HG03135 (cell line): Measurements from ENCODE around the gene RMI2.
"Not testable (repeated sequence)": the region's sequence is repeated elsewhere in the genome, so short reads cannot be mapped to it uniquely, and the experiment has no call there.

Experiments used
- ATAC-seq: cut with Tn5 transposase; IDR thresholded peaks from one replicate; pipeline ENCODE4 v1.9.1; 2021; ENCODE audit warnings: mild to moderate bottlenecking, moderate library complexity; ENCODE audit not compliant: unreplicated experiment

RMI2 gene

DNA sequence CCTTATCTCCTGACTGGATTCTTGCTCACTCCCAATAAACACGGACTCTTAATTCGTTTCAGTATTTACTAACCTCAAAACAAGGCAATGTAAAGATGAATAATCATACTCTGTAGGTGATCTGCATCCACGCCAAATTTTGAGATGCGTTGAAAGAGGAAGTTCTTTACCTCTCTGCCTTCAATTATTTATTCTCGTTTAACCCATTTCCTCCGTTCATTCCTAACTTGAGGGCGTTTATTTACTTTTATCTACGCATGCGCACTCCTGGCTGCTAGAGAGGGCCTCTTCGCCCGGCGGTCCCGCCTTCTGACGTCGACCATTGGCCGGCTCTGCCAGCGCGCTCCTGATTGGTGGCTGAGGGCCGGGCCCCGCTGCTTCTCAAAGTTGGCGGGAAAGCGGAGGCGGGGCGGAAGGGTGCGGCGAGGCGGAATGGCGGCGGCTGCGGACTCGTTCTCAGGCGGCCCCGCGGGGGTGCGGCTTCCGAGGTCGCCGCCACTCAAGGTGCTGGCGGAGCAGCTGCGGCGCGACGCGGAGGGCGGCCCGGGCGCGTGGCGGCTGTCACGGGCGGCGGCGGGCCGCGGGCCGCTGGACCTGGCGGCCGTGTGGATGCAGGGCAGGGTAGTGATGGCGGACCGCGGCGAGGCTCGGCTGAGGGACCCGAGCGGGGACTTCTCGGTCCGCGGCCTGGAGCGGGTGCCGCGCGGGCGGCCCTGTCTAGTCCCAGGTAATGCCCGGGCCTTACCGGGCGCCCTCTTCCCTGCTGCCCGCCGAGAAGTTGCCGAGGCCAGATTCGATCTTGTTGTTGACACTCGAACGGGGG lies at the start of gene RMI2:
TSS of gene RMI2 (plus strand) at position 420 of the 823 bp plus-strand sequence. CDS start at position 433, 13 bp downstream.
- peak; percentile 97 for ATAC-seq

DNA sequence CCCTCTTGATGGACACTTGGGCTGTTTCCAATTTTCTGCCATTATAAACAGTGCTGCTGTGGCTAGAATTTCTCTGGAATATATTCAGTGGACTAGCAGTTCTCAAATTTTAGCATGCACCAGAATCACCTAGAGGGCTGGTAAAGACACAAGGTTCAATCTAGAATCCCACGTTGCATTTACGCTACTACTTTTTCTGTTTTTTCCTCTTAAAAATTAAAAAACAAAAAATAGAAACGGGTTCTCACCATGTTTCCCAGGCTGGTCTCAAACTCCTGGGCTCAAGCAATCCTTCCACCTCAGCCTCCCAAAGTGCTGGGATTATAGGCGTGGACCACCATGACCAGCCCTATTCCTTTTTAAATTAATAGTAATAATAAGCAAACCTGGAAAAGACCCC lies 49.6 kb upstream of the RMI2 start:
- no peak for ATAC-seq

DNA sequence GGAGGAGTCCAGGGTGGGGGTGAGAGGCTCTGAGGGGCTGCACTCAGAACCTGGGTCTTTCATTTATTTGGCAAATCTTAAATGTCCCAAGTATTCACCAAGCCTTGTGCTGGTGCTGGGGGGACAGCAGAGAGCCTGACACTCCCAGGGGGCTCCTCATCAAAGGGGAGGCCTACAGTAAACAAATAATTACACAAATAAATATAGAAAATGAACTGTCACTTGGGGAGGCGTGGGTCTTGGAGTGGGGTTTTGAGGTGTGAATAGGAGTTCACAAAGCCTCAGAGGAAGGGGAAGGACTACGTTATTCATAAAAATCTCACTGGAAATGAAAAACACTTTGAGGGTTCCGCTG lies 48.9 kb upstream of the RMI2 start:
- ATAC-seq = no peak

DNA sequence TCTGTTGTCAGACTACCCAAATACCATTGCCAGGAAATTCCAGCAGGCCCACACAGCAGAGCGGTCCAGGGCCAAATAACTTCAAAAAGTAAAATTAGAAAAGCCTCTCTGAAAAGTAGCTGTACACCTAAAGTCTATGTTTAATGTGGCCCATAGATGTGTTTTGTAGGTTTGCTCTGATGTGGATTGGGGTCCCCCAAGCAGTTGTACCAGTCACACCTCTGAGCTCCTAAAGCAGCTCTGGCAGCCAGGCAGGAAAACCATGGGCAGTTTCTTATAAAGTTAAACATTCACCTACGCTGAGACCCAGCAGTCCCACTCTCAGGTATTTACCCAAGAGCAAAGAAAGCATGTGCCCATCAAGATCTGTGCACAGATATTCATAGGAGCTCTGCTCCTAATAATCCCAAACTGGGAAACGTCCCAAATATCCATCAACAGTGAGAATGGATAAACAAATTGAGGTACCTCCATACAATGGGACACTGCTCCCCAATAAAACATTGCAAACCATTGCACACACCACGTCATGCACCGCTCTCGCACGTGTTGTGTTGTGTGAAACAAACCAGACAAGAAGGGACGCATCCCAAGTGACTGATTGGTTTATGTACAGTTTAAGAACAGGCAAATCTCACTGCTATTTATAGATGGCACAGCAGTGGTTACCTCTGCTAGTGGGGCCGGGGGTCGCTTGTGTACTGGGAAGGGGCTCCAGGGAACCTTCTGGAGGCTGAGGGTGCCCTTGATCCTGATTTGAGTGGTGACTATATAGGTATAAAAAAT lies 48.4 kb upstream of the RMI2 start:
- ATAC-seq = peak; percentile 22

DNA sequence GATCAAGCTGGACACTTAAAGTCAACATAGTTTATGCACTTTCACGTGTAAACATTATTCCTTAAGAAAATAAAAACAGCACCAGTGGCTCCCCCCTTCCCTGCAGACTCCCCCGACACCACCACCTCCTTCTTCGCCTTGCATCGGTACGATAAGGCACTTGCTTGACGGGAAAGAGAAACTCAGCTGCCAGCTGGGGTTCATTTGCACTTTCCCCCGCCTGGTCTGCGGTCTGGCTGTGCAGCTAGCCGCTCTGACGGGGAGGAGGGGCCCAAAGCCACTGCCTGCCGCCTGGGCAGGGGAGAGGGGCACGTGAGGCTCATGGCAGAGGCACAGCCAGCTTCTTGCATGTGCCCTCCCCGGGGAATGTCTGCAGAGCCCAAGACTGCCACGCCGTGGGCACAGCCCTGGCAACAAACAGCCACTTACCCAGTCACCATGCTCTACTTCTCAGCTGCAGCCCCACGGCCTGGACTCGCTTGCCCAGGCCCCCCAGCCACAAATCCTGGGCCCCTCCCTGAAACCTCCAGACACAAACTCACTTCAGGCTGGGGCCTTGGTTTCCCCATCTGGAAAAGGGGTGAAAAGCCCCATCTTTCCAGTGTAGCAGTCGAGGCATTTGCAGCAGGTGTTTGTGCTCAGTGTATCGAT lies 47.6 kb upstream of the RMI2 start:
- ATAC-seq = peak; percentile 63

DNA sequence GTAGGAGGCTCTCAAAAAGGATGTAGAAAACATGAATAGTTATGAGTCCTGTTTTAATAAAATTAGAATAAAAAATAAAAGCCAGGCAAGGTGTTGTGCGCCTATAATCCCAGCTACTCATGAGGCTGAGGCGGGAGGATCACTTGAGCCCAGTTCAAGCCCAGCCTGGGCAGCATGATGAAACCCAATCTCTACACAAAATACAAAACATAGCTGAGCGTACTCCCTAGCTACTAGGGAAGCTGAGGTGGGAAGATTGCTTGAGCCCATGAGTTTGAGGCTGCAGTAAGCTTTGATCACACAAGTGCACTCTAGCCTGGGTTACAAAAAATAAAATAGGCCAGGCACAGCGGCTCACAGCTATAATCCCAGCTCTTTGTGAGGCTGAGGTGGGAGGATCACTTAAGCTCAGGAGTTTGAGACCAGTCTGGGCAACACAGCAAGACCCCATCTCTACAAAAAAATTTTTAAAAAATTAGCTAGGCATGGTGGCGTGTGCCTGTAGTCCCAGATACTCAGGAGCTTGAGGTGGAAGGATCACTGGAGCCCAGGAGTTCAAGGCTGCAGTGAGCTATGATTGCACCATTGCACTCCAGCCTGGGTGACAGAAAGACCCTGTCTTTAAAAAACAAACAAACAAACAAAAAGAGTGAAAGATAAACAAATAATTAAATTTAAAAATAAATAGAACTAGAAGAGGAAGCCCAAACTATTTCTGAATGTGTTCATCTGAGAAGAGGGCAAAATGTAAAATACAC lies 46.9 kb upstream of the RMI2 start:
- no peak for ATAC-seq

DNA sequence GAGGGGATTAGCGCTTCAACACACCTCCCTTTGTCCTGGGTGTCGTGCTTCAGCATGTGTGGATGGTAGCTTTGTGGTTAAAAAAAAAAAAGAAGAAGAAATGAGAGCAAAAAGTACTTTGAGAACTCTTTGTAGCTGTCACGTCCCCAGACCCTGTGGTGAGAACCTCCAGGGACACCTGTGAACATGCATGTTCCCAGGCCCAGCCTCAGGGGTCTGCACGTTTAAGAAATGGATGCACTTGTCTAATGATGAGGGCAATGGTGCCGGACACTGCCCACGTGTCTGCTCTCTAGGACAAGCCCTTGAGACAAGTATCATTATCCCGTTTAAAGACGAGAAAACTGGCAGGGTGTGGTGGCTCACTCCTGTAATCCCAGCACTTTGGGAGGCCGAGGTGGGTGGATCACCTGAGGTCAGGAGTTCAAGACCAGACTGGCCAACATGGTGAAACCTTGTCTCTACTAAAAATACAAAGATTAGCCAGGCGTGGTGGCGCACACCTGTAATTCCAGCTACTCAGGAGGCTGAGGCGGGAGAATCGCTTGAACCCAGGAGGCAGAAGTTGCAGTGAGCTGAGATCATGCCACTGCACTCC lies 46.2 kb upstream of the RMI2 start:
- not testable (repeated sequence) for ATAC-seq

DNA sequence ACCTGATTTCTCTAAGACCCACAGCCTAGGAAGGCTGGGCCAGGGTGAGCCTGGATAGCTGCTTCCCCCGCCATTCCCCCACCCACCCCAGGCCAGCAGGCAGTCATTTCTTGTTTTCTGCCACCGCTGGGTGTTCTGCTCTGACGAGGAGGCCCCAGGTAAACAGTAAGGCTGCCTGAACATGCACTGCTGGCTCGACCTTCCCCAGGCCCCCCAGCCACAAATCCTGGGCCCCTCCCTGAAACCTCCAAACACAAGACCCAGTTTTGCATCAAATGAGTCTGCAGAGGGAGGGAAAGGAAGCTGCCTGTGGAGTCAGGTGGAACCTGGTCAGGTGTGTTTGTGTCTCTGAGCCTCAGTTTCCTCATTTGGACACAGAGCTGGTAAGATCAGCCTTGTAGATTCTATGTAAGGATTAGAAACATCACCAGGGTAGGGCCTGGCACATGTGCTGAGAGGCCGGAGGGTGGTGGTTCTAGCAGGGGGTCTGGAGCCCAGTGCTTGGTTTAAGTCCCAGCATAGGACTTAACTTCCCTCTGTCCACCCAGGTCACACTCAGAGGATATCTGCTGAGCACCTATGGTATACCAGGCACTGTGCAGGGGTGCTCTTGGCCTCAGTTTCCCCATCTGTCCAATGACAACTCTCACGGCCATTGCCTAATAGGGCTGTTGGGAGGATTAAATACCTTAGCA lies 45.2 kb upstream of the RMI2 start:
- ATAC-seq = no peak

DNA sequence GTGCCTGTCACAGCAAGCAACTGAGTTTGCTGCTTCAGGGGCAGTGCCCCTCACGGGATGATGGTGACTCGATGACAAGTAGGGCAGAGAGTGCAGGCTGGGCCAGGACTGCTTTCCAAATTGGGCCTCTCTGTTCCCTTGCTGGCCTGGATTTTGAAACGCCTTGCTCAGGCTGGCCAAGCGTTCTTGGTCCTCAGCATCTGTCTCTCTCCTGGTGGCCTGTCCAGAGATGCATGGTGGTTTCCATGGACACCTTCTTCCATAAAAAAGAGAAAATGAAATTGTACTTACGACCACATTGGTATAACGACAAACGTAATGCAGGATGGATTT lies 44.7 kb upstream of the RMI2 start:
- no peak for ATAC-seq

DNA sequence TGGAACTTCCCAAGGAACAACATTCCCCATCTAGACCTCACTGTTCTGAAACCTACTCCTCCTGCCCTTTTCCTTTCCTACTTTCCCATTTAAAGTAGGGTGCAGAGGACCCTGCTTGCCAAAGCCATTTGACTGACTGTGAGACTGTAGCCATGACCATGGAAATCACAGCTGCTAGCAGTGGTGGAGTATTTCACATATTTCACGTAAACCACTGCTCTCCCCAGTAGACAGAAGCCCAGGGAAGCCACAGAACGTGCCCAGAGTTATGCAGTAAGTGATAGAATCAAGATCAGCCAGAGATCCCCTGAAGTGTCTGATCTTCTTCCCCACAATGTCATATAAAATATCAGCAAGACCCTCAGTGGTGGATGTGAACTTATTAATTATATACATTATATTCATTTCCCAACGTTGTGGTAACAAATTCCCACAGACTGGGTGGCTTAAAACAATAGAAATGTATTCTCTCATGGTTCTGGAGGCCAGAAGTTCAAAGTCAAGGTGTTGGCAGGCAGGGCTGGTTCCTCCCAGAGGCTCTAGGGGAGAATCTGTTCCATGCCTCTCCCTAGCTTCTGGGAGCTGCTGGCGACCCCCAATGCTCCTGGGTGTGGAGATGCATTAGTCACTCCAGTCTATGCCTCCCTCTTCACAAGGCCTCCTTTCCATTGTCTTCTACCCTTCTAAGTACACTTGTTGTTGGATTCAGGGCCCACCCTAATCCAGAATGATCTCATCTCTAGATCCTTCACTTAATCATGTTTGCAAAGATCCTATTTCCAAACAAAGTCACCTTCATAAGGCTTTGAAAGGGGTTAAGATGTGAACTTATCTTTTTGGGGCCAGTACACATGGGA lies 43.4 kb upstream of the RMI2 start:
- no peak for ATAC-seq

DNA sequence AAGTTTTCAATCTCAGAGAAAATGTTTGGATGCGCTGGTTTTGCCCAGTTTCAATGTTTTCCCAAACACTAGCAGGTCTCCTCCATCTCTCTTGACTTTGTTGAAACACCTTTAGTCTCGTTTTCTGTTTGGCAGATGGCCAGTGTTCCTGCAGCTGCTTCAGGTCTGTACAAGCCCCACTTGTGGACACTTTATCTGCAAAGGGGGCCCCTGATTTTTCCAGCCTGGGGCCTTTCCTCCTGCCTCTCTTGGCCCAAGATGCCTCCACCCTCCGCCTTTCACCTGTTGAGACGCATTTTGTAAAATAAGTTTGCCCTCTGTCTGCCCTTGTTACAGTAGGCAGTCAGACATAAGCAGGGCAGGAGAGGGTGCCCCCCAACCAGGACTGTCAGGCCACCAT lies 42.3 kb upstream of the RMI2 start:
- ATAC-seq = no peak

DNA sequence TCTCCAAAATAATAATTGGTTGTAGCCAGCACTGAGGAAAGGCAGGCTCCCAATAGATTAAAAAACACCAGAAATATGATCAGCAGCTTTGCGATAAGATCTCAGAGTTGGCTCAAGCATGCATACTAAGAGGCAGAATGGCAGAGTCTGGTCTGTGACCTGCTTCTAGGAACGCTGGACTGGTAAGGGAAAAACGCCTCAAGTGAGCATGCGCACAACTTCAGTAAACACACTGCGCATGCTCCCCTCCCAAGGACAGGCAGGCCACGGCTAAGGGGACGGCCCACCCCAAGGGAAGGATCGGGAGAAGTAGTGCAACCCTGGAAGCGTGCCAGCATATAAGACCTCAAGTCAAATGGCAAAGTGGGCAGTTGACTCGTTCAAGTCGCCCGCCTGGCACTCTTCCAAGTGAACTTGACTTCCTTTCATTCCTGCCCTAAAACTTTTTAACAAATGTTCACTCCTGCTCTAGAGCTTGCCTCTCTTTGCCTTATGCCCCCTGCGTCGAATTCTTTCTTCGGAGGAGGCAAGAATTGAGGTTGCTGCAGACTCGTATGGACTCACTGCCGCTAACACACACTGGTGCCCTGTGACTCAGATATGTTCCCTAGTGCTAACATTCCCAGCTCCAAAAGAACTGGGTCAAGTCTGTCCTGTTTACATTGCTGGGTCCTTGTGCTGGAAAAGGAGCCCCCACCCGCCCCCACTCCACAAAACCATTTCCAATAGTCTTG lies 41.7 kb upstream of the RMI2 start:
- ATAC-seq = no peak

DNA sequence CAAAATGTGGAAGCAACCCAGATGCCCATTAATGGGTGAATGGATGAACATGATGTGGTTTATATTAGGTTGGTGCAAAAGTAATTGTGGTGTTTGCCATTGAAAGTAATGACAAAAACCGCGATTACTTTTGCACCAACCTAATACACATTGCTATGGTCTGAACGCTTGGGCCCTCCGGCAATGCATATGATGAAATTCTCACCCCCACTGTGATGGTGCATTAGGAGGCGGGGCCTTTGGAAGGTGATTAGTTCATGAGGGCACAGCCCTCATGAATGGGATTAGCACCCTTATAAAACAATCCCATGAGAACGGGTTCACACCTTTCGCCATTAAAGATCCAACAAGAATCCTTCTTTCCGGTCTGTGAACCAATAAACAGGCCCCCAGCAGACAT lies 38.9 kb upstream of the RMI2 start:
- ATAC-seq = no peak

DNA sequence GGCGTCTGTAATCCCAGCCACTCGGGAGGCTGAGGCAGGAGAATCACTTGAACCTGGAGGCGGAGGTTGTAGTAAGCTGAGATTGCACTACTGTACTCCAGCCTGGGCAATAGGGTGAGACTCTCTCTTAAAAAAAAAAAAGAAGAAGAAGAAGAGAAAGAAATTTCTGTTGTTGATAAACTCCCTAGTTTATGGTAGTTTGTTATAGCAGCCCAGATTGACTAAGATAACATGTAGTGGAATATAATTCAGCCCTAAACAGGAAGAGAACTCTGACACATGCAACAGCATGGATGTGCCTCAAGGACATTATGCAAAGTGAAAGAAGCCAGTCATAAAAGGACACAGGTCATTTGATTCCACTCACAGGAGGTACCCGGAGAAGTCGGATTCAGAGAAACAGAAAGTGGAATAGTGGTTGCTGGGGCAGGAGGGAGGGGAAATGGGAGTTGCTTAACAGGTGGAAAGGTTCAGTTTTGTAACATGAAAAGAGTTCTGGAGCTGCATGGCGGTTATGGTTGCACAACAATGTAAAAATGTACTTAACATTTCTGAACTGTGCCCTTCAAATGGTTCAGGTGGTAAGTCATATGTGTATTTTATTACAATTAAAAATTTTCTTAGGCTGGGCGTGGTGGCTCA lies 38.1 kb upstream of the RMI2 start:
- no peak for ATAC-seq

DNA sequence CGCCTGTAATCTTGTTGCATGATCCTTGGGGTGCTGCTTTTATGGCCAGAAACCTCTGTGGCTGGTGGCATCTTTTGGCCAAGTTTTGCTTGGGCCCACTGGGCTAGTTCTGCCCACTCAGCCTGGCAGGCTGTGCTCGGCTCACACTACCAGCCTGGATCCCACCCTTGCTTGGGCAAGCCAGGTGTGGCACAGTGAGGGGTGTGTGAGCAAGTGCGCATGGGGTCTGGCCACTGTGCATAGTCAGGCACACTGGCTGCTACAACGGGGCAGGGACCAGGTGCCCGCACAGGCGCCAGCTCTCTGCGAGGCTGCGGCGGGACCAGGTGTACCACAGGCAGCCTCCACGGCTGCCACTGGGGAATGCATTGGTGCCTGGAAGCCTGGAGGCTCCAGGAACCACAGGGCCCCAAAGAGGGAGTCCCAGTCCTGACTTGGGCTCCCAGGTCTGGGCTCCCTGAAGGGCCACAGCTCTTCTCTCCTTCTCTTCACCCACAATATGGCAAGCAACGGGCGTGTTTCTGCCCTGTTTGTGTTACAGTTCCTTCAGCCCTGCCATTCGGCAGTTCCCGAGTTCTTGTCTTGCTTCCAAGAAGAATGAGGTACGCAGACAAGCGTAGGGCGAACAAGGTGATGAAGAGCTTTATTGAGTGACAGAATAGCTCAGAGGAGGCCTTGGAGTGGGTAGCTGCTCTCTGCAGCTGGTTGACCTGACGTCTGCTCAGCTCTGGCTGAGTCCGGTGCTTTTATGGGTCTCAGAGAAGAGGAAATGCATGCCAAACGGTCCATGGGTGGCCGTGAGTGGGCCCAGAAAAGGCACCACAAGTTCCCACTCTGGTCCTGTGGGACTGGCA lies 37.4 kb upstream of the RMI2 start:
- ATAC-seq = no peak

DNA sequence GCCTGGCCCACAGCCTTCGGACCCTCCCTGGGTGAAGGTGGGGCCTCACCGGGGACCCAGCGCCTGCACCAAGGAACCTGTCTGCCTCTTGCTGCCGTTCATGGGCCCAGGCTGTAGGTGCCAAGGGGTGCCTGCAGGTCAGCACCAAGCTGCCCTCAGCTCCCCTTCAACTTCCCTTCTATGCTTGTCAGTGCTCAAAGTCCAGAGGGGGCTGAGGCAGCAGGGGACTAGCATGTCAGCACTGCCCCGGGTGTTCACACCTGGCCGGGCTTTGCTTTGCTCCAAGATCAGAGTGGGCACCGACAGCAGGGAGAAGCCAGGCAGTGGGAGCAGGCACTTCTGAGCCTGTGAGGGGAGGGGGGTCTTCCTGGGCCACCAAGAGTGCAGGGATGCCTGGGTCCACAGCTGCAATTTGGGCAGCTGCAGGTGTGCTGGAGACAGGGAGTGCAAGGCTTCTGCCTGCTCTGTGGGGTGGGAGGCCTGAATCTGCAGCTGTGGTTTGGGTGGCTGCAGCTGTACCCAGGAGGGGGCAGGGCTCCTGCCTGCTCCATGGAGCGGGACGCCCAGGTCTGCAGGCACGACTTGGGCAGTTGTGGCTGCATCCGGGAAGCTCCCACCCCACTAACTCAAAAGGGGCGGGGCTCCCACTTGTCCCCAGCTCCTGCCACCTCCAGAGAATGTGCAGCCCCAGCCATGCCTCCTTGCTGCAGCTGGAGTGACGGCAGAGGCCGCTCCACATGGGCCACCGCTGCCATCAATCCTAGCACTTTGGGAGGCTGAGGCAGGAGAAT lies 36.6 kb upstream of the RMI2 start:
- no peak for ATAC-seq
